Stimulated activated CD4-positive, alpha-beta T cell treated with anti-CD3 and anti-CD28 coated beads, Interleukin-12 subunit alpha, Interleukin-12 subunit beta, amount 100 ng/mL, for 48 hours (primary cell): ENCODE data around the gene GLB1L2.

Source experiments
- DNase-seq, 3 donors: peaks; one replicate each; pipeline ENCODE4 v3.0.0-alpha.2; 2020; ENCODE audit warnings: low read depth in 2 of 3, low spot score in 1 of 3

The GLB1L2 gene

DNA sequence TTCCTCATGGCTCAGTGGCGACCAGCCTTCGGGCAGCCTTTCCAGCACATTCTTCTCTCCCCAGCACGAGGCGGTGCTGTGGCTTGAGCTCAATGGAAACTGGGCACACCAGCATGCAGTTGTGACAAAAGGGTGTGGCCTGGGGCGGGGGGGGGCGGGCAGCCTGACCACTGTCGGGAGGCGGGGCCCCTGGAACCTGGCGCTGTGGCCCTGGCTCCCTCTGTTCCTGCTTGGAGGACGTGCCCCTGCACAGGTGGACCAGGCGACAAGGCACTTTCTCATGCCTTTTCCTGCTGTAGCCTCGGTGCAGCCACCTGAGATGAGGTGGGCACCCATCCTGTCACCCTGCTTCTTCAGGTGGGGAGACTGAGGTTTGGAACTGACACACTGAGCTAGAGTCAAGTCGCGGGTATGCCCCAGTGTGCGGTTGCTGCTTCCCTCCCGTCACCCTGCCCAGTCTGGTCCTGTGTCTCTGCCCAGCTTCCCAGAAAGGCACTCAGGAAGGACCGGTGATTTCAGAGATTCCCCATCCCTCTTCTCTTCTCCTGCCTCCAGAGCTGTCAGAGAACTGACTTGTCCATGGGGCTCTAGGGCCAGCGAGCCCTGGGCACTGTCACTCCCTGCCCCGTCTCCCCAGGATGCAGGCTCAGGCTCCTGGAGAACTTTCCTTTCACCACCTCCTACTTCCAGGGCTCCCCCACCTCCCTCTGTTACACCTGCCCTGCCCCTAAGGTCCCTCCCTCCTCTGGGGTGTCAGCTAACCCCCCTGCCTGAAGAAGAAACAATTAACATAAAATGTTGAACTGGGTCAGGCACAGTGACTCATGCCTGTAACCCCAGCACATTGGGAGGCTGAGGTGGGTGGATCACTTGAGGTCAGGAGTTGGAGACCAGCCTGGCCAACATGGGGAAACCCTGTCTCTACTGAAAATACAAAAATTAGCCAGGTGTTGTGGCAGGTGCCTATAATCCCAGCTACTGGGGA lies 70.3 kb downstream of the GLB1L2 start:
- no peak for DNase-seq

DNA sequence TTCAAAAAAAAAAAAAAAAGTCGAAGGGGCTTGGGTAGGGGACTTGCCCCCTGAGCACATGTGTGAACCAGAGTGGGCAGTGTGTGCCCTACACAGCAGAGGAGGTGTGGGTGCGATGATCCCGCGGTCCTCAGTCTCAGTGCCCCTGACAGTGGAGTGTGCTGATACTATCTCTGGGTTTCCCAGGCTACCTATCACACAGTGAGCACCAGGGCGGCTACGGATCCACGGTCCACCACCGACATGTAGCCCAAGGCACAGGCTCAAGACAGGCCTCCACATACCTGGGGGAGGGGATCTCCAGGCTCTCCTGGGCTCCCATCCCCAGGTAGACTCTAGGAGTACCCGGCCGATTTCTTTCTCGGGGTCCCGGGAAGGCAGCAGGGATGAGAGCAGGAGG lies 71.1 kb downstream of the GLB1L2 start:
- DNase-seq = no peak

DNA sequence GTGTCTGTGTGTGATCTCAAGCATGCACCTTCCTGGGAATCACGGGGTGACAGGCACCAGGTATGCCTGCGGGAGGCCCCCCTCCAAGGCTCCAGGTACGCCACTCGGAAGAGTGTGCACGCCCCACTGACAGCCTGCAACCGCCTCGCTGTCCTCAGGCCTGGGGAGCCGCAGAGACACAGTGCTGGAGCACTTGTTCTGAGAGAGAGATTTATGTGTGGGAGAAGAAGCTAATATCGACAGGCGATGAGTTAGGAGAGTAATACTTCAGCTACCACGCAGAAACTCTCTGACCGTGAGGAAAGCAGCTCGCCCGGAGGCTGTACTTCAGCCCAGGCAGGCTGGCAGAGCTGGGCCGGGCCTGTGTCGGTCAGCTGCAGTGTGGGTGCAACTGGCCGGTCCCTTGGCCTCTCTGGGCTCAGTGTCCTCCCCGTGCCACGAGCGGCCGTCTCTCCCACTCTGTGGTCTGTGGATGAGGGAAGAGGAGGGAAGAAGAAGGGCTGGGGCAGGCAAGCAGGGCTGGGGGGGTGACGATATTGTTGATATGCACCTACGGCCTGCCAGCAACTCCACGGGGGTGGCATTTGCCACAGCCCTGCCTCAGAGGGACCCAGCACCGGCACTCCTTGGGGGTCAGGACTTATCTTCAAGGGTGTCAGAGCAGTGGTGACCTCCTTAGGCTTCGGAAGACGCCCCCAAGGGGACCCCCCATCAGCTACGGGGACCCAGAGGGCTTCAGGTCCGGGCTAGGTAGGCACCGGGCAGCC lies 73.0 kb downstream of the GLB1L2 start:
- DNase-seq = no peak

DNA sequence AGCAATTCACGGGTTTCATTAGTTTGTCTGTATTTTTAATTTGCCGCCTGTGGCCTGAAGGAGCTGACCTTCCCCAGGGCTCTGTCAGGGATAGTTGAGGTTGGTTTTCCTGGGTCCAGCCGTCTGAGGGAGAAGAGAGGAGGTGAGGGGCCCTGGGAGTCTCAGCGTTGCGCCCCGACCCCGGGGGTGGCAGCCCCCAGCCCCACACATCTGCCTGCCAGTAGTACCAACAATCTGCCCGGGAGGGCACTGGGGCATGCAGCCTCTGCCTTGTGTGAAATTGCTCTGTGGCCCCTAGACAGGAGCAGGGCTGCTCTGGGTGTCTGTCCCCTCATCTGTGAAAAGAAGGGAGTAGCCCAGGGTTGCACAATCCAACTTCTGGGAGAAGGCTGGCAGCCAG lies 73.6 kb downstream of the GLB1L2 start:
- no peak for DNase-seq

DNA sequence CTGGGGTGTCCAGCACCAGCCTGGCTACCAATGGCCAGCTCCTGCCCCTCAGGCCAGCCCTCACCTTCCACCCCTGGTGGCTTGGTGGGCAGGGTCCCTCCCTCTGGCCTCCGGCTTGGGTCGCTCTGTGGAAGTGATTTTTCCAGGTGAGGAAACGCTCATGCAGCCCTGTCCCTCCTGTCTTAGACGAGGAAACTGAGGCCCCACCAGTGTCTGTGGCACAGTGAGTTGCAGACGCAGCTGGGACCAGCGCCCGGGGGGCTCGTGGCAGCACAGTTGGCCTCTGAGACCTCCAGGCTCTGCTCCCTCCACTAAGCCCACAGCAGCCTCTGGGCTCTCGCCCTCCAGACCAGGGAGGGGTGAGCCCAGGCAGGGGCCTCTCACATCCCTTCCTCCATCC lies 74.1 kb downstream of the GLB1L2 start:
- no peak for DNase-seq

DNA sequence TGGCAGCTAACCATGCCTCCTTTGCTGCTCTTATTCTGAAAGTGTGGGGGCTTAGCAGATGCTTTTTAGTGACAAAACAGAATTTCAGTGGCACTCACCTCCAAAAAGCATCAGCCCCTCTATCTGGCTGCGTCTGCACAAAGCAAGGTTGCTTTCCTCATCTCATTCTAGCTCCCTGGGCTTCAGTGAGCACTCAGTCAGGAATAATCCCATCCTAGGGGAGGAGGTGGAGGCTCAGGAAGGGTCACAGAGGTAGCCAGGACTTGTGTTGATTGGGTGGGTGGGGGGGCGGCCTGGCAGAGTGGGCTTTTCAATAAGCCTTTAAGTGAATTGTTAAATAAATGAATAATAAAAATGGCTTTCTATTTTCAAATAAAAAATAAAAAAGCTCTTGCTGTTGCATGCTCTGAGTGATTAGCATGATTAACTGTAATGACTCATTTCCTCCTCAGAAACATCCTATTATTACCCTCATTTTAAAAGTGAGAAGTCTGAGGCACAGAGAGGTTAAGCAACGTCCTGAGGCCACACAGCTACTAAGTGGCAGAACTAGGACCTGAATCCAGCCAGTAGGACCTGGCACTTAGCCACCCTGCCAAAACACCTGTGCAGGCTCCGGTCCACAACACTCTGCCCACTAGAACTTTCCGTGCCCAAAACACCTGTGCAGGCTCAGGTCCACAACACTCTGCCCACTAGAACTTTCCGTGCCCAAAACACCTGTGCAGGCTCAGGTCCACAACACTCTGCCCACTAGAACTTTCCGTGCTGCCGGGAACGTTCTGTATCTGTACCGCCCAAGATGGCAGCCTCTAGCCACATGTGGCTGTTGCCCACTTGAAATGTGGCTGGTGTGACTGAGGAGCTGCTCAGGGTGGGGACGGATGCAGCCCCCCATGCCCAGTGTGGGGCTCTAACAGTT lies 74.7 kb downstream of the GLB1L2 start:
- DNase-seq = no peak

DNA sequence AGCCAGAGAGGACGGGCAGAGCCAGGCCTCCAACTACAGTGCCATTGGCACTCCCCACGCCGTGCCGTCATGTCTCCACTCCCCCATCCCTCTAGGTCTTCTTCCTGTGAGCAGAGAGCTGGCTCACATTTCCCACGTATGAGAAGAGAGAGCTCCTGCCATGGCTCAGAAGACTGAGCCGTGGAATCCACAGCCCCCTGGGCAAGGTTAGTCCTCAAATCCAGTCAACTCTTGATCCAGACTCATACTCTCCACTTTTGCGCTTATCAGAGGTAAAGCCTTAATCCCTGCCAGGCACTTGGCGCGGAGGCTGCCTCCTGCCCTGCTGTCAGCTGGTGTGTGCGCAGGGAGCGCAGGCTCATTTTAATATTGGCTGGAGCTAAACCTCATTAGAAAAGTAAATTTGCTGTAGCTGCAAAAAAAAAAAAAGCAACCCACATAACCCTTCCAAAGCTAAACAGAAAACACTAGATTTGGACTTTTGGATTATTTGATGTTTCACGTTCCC lies 75.6 kb downstream of the GLB1L2 start:
- no peak for DNase-seq

DNA sequence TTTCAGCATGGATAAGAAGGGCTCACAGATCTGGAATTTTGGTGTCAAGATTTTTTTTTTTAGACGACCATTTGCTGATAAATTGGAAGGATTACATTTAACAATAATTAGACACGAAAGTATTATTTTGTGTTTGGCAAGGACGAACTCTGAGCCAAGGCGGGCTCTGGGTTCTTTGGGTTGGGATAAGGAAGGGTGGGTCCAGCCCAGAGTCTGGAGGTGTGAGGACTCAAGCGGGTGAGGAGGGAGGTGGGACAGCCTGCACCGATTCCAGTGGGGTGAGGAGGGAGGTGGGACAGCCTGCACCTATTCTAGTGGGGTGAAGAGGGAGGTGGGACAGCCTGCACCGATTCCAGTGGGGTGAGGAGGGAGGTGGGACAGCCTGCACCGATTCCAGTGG lies 76.1 kb downstream of the GLB1L2 start:
- DNase-seq = no peak

DNA sequence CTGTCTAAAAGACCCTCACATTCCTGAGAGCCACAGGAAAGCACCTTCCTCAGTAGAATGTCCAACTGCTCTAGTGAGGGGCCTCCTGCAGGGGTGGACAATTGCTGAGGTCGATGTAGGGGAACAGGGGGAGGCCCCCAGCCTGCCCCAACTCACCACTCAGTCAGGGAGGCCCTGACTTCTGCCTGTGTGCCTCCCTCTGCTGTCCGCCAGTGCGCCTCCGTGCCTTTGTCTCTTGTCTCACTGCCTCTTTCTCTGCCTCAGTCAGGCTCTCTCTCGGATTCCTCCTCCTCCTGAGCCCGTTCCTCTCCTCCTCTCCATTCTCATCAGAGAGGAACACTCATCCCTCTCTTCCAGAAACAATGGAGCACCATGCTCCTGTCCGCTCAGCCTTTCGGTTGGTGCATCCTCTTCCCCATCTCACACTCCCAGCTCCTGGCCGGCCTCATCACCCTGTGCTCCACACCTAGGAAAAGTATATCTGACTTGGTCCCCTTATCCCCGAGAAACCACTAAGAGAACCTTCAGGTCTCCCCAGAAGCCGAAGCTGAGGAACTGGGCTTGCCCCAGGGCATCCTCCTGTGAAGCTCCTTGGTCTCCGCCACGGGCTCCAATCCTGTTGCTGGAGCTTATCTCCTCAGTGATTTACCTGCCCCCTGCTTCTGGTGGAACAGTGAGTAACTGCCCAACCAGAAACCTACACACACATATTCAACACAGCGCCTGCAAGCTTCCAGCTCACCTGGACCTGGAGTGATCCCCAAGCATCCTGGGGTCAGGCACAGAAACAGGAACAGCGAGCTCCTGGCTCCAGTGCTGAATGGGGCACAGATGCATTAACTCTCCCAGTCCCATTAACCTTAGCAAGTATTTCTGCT lies 78.0 kb downstream of the GLB1L2 start:
- no peak for DNase-seq

DNA sequence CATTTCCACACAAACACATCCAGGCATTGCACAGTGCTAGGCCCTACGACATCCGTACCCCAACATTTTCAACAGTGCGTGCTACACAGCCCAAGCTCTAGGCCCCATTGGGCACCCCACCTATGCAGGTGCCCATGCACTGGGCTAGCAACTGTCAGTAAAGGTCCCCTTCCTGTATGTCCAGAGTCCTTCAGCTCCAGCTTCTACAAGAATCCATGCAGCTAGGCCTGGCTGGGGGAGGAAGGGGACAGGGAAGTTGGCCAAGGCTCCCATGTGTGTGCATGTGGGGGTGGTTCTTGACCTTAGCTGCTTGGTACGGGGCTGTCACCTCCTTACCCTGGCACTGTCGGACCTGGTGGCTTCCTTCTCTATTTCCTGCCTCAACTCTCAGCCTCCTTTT lies 79.0 kb downstream of the GLB1L2 start:
- DNase-seq = no peak

DNA sequence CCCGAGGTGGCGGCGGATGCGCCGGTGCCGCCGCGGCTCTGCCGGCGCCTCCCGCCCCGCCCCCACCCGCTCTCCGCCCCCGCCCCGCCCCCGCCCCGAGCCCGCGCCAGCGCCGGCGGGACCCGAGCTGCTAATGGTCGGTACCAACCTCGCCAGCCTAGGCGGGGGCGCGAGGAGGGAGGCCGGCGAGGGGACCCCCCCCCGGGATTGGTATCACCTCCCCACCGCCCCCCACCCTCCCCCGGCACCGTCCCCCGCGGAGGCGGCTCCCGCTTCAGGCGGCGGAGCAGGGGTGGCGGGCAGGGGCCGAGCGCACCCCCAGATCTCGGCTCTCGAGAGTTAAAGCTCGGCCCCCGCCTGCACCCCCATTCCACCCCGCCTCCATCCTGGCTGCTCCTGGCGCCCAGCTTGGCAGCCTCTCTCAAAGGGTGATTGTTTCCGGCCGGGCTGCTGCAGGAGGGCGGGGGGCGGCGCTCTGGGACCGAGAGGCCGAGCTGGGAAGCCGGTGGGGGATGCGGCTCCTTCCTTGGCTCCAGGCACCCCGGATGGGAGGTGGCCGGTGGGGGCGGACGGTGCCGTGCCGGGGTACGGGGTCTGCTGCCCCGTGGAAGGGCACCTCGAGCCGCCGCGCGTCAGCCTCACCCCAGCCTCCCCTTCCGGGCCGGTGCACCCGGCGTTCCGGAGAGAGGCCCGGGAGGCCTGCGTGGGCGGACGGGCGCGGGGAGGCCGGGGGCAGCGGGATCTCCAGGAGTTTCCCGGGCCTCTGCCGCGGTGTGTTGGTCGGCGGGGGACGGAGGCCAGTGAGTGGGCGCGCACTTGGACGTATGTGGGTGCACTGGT lies 80.6 kb downstream of the GLB1L2 start, which contains the start of gene B3GAT1:
B3GAT1 (minus strand) TSS at position 40 of the 840 bp plus-strand sequence. CDS start 24,583 bp downstream, outside the sequence.
- DNase-seq = peak in 1 of 3 donors; percentile 12

DNA sequence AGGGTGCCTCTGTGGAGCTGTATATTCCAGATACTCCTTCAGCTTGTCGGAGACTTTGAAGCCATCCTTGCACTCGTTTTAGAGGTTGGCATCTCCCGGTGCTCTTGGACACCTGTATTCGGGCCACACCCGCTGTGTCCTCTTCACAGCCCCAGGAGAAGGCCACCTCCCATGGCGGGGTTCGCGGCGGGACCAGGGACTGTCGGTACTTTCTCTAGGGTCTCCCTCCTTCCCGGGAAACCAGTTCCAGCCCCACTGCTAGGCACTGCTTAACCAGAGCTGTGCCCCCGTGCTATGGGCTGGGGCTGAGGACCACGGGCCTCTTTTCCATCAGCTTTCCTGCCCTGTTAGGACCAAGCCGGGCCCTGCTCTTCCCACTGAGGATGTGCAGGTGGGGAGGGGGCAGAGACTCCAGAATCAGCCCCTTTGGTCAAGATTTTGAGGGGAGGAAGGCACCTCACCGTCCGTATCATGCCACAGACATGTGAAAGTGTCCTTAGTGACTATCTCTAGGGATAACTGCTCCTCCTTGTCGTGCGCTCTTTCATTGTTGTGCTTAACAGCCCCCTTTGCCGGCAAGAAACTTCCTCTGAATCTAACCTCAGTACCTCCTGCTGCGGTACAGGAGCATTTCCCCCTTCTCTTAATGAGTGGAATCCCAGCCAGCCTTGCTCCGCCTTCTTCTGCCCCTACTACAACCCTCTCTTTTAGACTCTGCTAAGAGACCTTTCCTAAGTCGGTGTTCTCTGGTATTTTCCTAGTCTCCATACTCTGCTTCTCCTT lies 81.4 kb downstream of the GLB1L2 start:
- no peak for DNase-seq

DNA sequence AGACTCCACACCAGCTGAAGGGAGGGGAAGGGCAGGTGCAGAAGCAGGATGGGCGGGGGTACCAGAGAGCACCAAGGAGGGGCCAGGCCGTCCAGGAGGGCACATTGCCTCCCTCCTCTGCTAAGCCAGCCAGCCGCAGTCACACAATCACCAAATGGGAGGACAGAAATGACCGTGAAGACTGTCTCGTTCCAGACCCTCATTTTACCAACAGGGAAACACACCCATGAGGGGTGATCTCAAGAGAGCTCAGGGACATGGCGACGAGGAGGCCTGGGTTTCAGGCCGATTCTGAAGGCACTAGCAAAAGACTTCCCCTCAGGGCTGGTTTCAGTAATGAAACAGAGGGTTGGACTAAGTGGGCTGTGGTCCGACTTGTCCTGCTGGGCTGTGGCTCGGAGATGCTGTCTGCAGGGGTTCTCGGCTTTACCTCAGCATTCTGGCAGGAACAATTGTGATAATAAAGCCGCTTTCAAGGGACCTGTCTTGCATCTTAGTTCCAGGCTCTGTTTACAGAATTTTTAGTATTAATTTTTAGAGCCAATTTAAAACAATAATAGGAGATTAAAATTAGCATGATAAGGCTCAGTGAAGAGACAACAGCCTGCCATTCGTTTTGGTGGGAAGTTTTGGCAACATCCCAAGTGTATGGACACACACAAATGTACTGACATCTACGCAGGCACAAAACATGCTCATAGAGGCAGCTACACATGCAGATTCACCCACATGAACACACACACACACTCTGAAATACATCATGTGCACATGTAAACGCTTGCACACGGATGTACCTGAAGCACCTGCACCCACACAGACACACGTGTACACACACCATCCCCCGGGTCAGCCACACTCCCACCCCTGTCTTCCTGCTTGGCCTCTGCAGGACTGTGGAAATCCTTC lies 82.3 kb downstream of the GLB1L2 start:
- DNase-seq = no peak

DNA sequence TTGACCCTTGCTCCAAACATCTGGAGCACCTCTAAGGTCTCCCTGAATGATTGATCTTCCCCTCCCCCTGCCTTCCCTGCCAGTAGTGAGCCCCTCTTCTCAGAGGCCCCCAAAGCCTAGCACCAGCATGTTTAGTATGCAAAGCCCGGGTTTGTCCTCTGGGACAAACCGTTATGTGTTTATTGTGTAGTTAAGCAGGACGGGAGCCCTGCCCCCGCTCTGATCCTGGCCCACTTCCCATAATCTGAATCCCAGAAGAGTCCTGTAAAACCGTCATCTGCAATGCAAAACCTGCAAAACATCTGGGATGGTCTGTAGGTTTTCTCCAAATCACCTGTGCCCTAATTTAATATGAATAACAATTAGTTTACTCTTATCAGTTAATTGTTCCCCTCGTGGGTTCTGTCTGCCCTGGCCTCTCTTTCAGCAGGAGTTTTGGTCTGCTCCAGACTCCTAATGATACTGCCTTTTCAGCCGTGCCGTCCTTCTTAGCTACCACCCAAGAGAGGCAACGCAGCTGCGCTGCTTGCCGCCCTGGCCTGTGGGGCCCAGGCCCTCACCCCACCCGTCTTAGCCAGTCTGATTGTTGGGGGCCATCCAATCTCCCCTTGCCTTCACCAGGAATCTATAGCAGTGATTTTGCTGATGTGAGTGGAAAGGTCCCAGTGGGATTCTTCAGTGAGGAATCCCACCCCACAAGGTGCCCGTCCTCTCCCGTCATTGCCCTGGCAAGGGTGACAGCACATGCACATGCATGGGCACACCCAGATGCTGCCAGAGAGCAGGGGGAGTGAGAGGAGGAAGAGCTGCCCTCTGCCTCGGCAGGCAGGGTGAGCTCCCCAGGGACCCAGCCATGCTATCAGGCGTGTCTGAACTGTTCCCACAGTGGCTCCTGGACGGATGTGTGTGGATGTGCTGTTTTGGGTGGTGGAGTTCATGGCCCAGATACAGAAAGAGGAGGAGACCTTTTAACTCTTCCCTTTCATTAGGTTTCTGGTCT lies 83.3 kb downstream of the GLB1L2 start:
- DNase-seq = no peak

DNA sequence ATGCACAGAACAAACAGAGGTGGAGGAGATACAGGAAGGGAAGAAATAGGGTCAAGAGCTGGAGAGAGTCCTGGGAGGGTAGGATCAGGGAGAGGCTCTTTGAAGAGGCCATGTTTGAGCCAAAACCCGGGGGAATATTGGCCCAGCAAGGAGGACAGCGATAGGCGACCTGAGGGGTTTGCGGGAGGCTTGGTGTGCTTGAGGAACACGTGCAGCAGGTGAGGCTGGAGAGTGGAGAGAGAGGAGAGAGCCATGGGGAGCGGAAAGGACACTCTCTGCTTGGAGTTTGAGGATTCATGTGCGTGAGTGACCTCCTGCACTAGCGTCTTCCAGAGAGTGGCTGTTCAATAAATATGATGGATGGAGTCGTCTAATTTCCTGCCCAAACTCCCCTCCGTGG lies 84.9 kb downstream of the GLB1L2 start:
- no peak for DNase-seq
